NCI-H524 treated with DMSO at 0.1 percent for 48 hours (cell line): ENCODE data around the gene ZNF398.

ENCODE experiments used
- DNase-seq: peaks from one replicate; lab custom pipeline; 2025; lab: John Stamatoyannopoulos, UW

ZNF398 gene

GRCh38 chr7:149150981-149151380 is 3.7 kb downstream of the ZNF398 start:
- no peak for DNase-seq

GRCh38 chr7:149153346-149153745 is 6.1 kb downstream of the ZNF398 start:
- DNase-seq: no peak

GRCh38 chr7:149154056-149154455 is 6.8 kb downstream of the ZNF398 start:
- DNase-seq: no peak

- DNase-seq: no peak
Measured at GRCh38 chr7:149156898-149157297, 9.6 kb downstream of the ZNF398 start.

- DNase-seq: no peak
Measured at GRCh38 chr7:149161241-149161848, 14.1 kb downstream of the ZNF398 start.

- DNase-seq: no peak
Measured at GRCh38 chr7:149166142-149166541, 18.9 kb downstream of the ZNF398 start.

- DNase-seq: no peak
Measured at GRCh38 chr7:149166630-149167352, 19.5 kb downstream of the ZNF398 start.

GRCh38 chr7:149171892-149172533 is 24.8 kb downstream of the ZNF398 start:
- no peak for DNase-seq

GRCh38 chr7:149172534-149172920 is 25.3 kb downstream of the ZNF398 start:
- no peak for DNase-seq

- DNase-seq: no peak
Measured at GRCh38 chr7:149175150-149175549, 27.9 kb downstream of the ZNF398 start.

GRCh38 chr7:149179241-149179640 is 32.0 kb downstream of the ZNF398 start:
- no peak for DNase-seq

GRCh38 chr7:149180722-149181449 is 33.6 kb downstream of the ZNF398 start:
- DNase-seq: no peak

- DNase-seq: no peak
Measured at GRCh38 chr7:149181450-149181790, 34.2 kb downstream of the ZNF398 start.

GRCh38 chr7:149184274-149184673 is 37.0 kb downstream of the ZNF398 start:
- no peak for DNase-seq

GRCh38 chr7:149188213-149188612 is 41.0 kb downstream of the ZNF398 start:
- DNase-seq: no peak

GRCh38 chr7:149188637-149189259 is 41.5 kb downstream of the ZNF398 start:
- no peak for DNase-seq

GRCh38 chr7:149191851-149192250 is 44.6 kb downstream of the ZNF398 start:
- no peak for DNase-seq

- DNase-seq: no peak
Measured at GRCh38 chr7:149194799-149195179, 47.5 kb downstream of the ZNF398 start.

GRCh38 chr7:149195180-149196150 is 48.2 kb downstream of the ZNF398 start, which contains the start of gene ZNF282:
Gene ZNF282 (plus strand): TSS chr7:149195546. CDS start chr7:149195590, 44 bp downstream.
- no peak for DNase-seq

GRCh38 chr7:149196151-149196704 is 49.0 kb downstream of the ZNF398 start:
- no peak for DNase-seq

- no peak for DNase-seq
Measured at GRCh38 chr7:149196705-149197171, 49.5 kb downstream of the ZNF398 start.
